HEK293 (cell line): ENCODE measurements around the gene ZDHHC8.

Experiments used
- REPIN1 ChIP-seq: fragments of 450-650 bp; formaldehyde crosslinking; IDR thresholded peaks from 2 replicates; pipeline ENCODE4 v1.5.1; 2017; ENCODE audit warnings: missing biosample characterization, missing genetic modification characterization, low read depth
- SETDB1 ChIP-seq: IDR thresholded peaks from one replicate; pipeline ENCODE4 v1.6.1; 2017; ENCODE audit warnings: mild to moderate bottlenecking, low read length, moderate library complexity, mixed read lengths; ENCODE audit not compliant: insufficient read length
- YY1 ChIP-seq: fragments of 450-650 bp; formaldehyde crosslinking; IDR thresholded peaks from 2 replicates; pipeline ENCODE4 v1.5.1; 2018; ENCODE audit warnings: missing biosample characterization, missing genetic modification characterization
- ZNF157 ChIP-seq: fragments of 450-650 bp; formaldehyde crosslinking; IDR thresholded peaks from 2 replicates; pipeline ENCODE4 v1.5.1; 2016; ENCODE audit warnings: missing biosample characterization, missing genetic modification characterization
- ZNF175 ChIP-seq: fragments of 450-650 bp; formaldehyde crosslinking; IDR thresholded peaks from 2 replicates; pipeline ENCODE4 v1.5.1; 2016; ENCODE audit warnings: missing biosample characterization, missing genetic modification characterization
- ZNF184 ChIP-seq: fragments of 450-650 bp; IDR thresholded peaks from 2 replicates; pipeline ENCODE4 v1.5.1; 2018; ENCODE audit warnings: missing biosample characterization, mild to moderate bottlenecking, missing genetic modification characterization
- ZNF544 ChIP-seq: fragments of 450-650 bp; formaldehyde crosslinking; IDR thresholded peaks from 2 replicates; pipeline ENCODE4 v1.5.0; 2017; ENCODE audit warnings: missing biosample characterization, missing genetic modification characterization
- ZNF747 ChIP-seq: fragments of 450-650 bp; formaldehyde crosslinking; IDR thresholded peaks from 2 replicates; pipeline ENCODE4 v1.5.1; 2016; ENCODE audit warnings: missing biosample characterization, missing genetic modification characterization
- ZSCAN23 ChIP-seq: fragments of 450-650 bp; formaldehyde crosslinking; IDR thresholded peaks from 2 replicates; pipeline ENCODE4 v1.5.1; 2016; ENCODE audit warnings: missing biosample characterization, missing genetic modification characterization
- TF ChIP-seq, protein P1 (sequence below): fragments of 450-650 bp; formaldehyde crosslinking; IDR thresholded peaks from 2 replicates; pipeline ENCODE4 v1.5.1; 2016; ENCODE audit warnings: missing biosample characterization, missing genetic modification characterization
- TF ChIP-seq, protein P2 (sequence below): fragments of 450-650 bp; formaldehyde crosslinking; IDR thresholded peaks from 2 replicates; pipeline ENCODE4 v1.5.1; 2016; ENCODE audit warnings: missing biosample characterization, missing genetic modification characterization
- TF ChIP-seq, protein P3 (sequence below): IDR thresholded peaks from 2 replicates; pipeline ENCODE4 v1.6.1; 2011; ENCODE audit warnings: mild to moderate bottlenecking, low read depth, low read length, borderline replicate concordance
- TF ChIP-seq, protein P4 (sequence below): fragments of 450-650 bp; formaldehyde crosslinking; IDR thresholded peaks from 2 replicates; pipeline ENCODE4 v1.5.1; 2016; ENCODE audit warnings: missing biosample characterization, missing genetic modification characterization
- TF ChIP-seq, protein P5 (sequence below): fragments of 450-650 bp; formaldehyde crosslinking; conservative IDR thresholded peaks from 2 replicates; pipeline ENCODE4 v1.5.1; 2016; ENCODE audit warnings: low read depth, missing biosample characterization, missing genetic modification characterization

DNA sequence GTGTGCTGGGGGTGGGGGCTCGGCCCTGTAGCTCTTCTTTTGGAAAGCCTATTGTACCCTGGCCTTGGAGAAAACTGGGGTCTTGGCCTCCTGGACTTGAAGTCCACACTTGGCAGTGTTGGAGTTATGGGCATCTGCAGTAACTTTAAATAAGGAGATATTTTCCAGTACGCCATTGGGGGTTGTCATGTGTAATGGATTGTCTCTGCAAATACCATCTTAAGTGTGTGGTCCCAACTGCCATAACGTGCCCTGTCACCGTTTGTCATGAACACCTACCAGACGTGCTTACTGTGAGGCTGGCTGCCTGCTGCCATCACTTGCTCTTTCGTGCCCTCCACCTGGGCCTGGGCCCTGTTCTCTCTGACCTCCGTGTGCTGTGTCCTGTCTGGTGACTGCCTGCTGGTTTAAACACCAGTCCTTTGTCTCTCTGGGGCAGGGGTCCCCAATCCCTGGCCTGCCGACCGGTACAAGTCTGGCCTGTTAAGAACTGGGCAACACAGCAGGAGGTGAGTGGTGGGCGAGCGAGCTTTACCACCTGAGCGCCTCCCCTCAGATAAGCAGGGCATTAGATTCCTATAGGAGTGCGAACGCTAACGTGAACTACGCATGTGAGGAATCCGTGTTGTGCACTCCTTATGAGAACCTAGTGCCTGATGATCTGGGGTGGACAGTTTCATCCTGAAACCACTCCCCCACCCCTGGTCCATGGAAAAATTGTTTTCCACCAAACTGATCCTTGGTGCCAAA, 3.6 kb upstream of the ZDHHC8 start:
- TF ChIP-seq, protein P1, sequence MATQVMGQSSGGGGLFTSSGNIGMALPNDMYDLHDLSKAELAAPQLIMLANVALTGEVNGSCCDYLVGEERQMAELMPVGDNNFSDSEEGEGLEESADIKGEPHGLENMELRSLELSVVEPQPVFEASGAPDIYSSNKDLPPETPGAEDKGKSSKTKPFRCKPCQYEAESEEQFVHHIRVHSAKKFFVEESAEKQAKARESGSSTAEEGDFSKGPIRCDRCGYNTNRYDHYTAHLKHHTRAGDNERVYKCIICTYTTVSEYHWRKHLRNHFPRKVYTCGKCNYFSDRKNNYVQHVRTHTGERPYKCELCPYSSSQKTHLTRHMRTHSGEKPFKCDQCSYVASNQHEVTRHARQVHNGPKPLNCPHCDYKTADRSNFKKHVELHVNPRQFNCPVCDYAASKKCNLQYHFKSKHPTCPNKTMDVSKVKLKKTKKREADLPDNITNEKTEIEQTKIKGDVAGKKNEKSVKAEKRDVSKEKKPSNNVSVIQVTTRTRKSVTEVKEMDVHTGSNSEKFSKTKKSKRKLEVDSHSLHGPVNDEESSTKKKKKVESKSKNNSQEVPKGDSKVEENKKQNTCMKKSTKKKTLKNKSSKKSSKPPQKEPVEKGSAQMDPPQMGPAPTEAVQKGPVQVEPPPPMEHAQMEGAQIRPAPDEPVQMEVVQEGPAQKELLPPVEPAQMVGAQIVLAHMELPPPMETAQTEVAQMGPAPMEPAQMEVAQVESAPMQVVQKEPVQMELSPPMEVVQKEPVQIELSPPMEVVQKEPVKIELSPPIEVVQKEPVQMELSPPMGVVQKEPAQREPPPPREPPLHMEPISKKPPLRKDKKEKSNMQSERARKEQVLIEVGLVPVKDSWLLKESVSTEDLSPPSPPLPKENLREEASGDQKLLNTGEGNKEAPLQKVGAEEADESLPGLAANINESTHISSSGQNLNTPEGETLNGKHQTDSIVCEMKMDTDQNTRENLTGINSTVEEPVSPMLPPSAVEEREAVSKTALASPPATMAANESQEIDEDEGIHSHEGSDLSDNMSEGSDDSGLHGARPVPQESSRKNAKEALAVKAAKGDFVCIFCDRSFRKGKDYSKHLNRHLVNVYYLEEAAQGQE (tag by site-specific recombination), result no peak
- TF ChIP-seq, protein P2, sequence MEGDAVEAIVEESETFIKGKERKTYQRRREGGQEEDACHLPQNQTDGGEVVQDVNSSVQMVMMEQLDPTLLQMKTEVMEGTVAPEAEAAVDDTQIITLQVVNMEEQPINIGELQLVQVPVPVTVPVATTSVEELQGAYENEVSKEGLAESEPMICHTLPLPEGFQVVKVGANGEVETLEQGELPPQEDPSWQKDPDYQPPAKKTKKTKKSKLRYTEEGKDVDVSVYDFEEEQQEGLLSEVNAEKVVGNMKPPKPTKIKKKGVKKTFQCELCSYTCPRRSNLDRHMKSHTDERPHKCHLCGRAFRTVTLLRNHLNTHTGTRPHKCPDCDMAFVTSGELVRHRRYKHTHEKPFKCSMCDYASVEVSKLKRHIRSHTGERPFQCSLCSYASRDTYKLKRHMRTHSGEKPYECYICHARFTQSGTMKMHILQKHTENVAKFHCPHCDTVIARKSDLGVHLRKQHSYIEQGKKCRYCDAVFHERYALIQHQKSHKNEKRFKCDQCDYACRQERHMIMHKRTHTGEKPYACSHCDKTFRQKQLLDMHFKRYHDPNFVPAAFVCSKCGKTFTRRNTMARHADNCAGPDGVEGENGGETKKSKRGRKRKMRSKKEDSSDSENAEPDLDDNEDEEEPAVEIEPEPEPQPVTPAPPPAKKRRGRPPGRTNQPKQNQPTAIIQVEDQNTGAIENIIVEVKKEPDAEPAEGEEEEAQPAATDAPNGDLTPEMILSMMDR (tag by site-specific recombination), result no peak
- TF ChIP-seq, protein P3, sequence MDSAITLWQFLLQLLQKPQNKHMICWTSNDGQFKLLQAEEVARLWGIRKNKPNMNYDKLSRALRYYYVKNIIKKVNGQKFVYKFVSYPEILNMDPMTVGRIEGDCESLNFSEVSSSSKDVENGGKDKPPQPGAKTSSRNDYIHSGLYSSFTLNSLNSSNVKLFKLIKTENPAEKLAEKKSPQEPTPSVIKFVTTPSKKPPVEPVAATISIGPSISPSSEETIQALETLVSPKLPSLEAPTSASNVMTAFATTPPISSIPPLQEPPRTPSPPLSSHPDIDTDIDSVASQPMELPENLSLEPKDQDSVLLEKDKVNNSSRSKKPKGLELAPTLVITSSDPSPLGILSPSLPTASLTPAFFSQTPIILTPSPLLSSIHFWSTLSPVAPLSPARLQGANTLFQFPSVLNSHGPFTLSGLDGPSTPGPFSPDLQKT, result no peak
- TF ChIP-seq, protein P4, sequence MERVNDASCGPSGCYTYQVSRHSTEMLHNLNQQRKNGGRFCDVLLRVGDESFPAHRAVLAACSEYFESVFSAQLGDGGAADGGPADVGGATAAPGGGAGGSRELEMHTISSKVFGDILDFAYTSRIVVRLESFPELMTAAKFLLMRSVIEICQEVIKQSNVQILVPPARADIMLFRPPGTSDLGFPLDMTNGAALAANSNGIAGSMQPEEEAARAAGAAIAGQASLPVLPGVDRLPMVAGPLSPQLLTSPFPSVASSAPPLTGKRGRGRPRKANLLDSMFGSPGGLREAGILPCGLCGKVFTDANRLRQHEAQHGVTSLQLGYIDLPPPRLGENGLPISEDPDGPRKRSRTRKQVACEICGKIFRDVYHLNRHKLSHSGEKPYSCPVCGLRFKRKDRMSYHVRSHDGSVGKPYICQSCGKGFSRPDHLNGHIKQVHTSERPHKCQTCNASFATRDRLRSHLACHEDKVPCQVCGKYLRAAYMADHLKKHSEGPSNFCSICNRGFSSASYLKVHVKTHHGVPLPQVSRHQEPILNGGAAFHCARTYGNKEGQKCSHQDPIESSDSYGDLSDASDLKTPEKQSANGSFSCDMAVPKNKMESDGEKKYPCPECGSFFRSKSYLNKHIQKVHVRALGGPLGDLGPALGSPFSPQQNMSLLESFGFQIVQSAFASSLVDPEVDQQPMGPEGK (tag by site-specific recombination), result no peak
- TF ChIP-seq SETDB1 (no peak), ZNF175 (no peak), ZNF747 (tag by site-specific recombination) (no peak), ZNF544 (tag by site-specific recombination) (no peak), ZNF157 (tag by site-specific recombination) (no peak), REPIN1 (tag by site-specific recombination) (no peak), YY1 (tag by site-specific recombination) (no peak), ZNF184 (no peak), ZSCAN23 (tag by site-specific recombination) (no peak)
- TF ChIP-seq, protein P5, sequence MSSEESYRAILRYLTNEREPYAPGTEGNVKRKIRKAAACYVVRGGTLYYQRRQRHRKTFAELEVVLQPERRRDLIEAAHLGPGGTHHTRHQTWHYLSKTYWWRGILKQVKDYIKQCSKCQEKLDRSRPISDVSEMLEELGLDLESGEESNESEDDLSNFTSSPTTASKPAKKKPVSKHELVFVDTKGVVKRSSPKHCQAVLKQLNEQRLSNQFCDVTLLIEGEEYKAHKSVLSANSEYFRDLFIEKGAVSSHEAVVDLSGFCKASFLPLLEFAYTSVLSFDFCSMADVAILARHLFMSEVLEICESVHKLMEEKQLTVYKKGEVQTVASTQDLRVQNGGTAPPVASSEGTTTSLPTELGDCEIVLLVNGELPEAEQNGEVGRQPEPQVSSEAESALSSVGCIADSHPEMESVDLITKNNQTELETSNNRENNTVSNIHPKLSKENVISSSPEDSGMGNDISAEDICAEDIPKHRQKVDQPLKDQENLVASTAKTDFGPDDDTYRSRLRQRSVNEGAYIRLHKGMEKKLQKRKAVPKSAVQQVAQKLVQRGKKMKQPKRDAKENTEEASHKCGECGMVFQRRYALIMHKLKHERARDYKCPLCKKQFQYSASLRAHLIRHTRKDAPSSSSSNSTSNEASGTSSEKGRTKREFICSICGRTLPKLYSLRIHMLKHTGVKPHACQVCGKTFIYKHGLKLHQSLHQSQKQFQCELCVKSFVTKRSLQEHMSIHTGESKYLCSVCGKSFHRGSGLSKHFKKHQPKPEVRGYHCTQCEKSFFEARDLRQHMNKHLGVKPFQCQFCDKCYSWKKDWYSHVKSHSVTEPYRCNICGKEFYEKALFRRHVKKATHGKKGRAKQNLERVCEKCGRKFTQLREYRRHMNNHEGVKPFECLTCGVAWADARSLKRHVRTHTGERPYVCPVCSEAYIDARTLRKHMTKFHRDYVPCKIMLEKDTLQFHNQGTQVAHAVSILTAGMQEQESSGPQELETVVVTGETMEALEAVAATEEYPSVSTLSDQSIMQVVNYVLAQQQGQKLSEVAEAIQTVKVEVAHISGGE (tag by site-specific recombination), result no peak
